H9 (cell line): Measurements from ENCODE around the gene BCL11B. TPM values are rescaled to one million over a fixed set of nuclear protein-coding genes. Genes with fewer than 3 reads are reported as not detected.

ENCODE experiments used
- DNase-seq: peaks from one replicate; pipeline ENCODE4 v3.0.0-alpha.2; 2017
- H2AFZ ChIP-seq: one replicate; pipeline ENCODE4 v1.6.1; 2013; ENCODE audit warnings: mild to moderate bottlenecking, low read length, control low read depth, moderate library complexity
- H2AK5ac ChIP-seq: 2 replicates; pipeline ENCODE4 v1.6.1; 2013; ENCODE audit warnings: low read length, control low read depth, mixed read lengths; ENCODE audit not compliant: insufficient read length
- H2BK120ac ChIP-seq: one replicate; pipeline ENCODE4 v1.6.1; 2013; ENCODE audit warnings: low read depth, mild to moderate bottlenecking, low read length, control low read depth, inconsistent platforms; ENCODE audit not compliant: poor library complexity, severe bottlenecking
- H2BK12ac ChIP-seq: 2 replicates; pipeline ENCODE4 v1.6.1; 2013; ENCODE audit warnings: low read length, control low read depth, mixed read lengths, low read depth; ENCODE audit not compliant: insufficient read length
- H2BK15ac ChIP-seq: 2 replicates; pipeline ENCODE4 v1.6.1; 2013; ENCODE audit warnings: low read depth, low read length, control low read depth
- H2BK20ac ChIP-seq: one replicate; pipeline ENCODE4 v1.6.1; 2013; ENCODE audit warnings: low read depth, mild to moderate bottlenecking, low read length, control low read depth, inconsistent platforms; ENCODE audit not compliant: poor library complexity, severe bottlenecking
- H2BK5ac ChIP-seq: 2 replicates; pipeline ENCODE4 v1.6.1; 2013; ENCODE audit warnings: low read length, control low read depth, mixed read lengths; ENCODE audit not compliant: insufficient read length
- H3K14ac ChIP-seq: 2 replicates; pipeline ENCODE4 v1.6.1; 2013; ENCODE audit warnings: low read length, control low read depth; ENCODE audit not compliant: insufficient read depth
- H3K18ac ChIP-seq: 2 replicates; pipeline ENCODE4 v1.6.1; 2013; ENCODE audit warnings: low read depth, mild to moderate bottlenecking, mixed read lengths, low read length, control low read depth; ENCODE audit not compliant: insufficient read length
- H3K23ac ChIP-seq: 2 replicates; pipeline ENCODE4 v1.6.1; 2013; ENCODE audit warnings: low read length, control low read depth, mixed read lengths, low read depth; ENCODE audit not compliant: insufficient read length
- H3K23me2 ChIP-seq: 2 replicates; pipeline ENCODE4 v1.6.1; 2013; ENCODE audit warnings: low read depth, mild to moderate bottlenecking, mixed read lengths, low read length, control low read depth; ENCODE audit not compliant: insufficient read length, poor library complexity, severe bottlenecking
- H3K27ac ChIP-seq: 2 replicates; pipeline ENCODE4 v1.5.1; 2013; ENCODE audit warnings: low read length, control low read depth, mixed read lengths, low read depth; ENCODE audit not compliant: insufficient read length
- H3K27me3 ChIP-seq: 2 replicates; pipeline ENCODE4 v1.6.1; 2013; ENCODE audit warnings: low read length, control low read depth, inconsistent platforms; ENCODE audit not compliant: insufficient read depth
- H3K4ac ChIP-seq: 2 replicates; pipeline ENCODE4 v1.6.1; 2013; ENCODE audit warnings: low read depth, mild to moderate bottlenecking, control low read depth, inconsistent platforms, low read length, moderate library complexity
- H3K4me1 ChIP-seq: 2 replicates; pipeline ENCODE4 v1.6.1; 2013; ENCODE audit warnings: low read length, control low read depth, inconsistent platforms; ENCODE audit not compliant: insufficient read depth
- H3K4me2 ChIP-seq: 2 replicates; pipeline ENCODE4 v1.6.1; 2013; ENCODE audit warnings: low read length, control low read depth, mixed read lengths; ENCODE audit not compliant: insufficient read length, insufficient read depth
- H3K56ac ChIP-seq: 2 replicates; pipeline ENCODE4 v1.6.1; 2013; ENCODE audit warnings: low read depth, mild to moderate bottlenecking, mixed read lengths, low read length, control low read depth; ENCODE audit not compliant: insufficient read length
- H3K79me1 ChIP-seq: 2 replicates; pipeline ENCODE4 v1.6.1; 2013; ENCODE audit warnings: low read depth, mild to moderate bottlenecking, moderate library complexity, low read length, control low read depth, inconsistent platforms; ENCODE audit not compliant: insufficient read depth, poor library complexity, severe bottlenecking
- H3K79me2 ChIP-seq: 2 replicates; pipeline ENCODE4 v1.6.1; 2013; ENCODE audit warnings: low read length, control low read depth, inconsistent platforms; ENCODE audit not compliant: insufficient read depth
- H3K9ac ChIP-seq: 2 replicates; pipeline ENCODE4 v1.6.1; 2013; ENCODE audit warnings: low read length, control low read depth, mixed read lengths; ENCODE audit not compliant: insufficient read length; ENCODE audit errors: extremely low read depth
- H3K9me3 ChIP-seq: one replicate; pipeline ENCODE4 v1.6.1; 2013; ENCODE audit warnings: low read depth, low read length, inconsistent platforms; ENCODE audit not compliant: control insufficient read depth
- H3T11ph ChIP-seq: one replicate; pipeline ENCODE4 v1.6.1; 2013; ENCODE audit warnings: mild to moderate bottlenecking, low read length, control low read depth, inconsistent platforms
- H4K20me1 ChIP-seq: one replicate; pipeline ENCODE4 v1.6.1; 2013; ENCODE audit not compliant: control insufficient read depth, insufficient read length, insufficient read depth
- H4K5ac ChIP-seq: 2 replicates; pipeline ENCODE4 v1.6.1; 2013; ENCODE audit warnings: low read depth, mild to moderate bottlenecking, mixed read lengths, low read length, control low read depth; ENCODE audit not compliant: insufficient read length
- H4K8ac ChIP-seq: replicated peaks from 2 replicates; pipeline ENCODE4 v1.6.1; 2013; ENCODE audit warnings: low read length, control low read depth, mixed read lengths, low read depth; ENCODE audit not compliant: insufficient read length
- H4K91ac ChIP-seq: 2 replicates; pipeline ENCODE4 v1.6.1; 2013; ENCODE audit warnings: low read depth, mild to moderate bottlenecking, moderate library complexity, mixed read lengths, low read length, control low read depth; ENCODE audit not compliant: insufficient read length
- H3K27ac Mint-ChIP-seq, 3 experiments: 2 replicates in 2 of 3; 3 replicates in 1 of 3; pipeline ENCODE4 v1.8.0; 2020 to 2021; ENCODE audit warnings: mixed read lengths in 3 of 3, mild to moderate bottlenecking in 1 of 3, moderate library complexity in 1 of 3
- H3K27me3 Mint-ChIP-seq: 2 replicates; pipeline ENCODE4 v1.8.0; 2021; ENCODE audit warnings: low read depth, mild to moderate bottlenecking, moderate library complexity, mixed read lengths
- H3K36me3 Mint-ChIP-seq, 3 experiments: 2 replicates in 2 of 3; 3 replicates in 1 of 3; pipeline ENCODE4 v1.8.0; 2020 to 2021; ENCODE audit warnings: low read depth in 3 of 3, mixed read lengths in 3 of 3; ENCODE audit not compliant: insufficient read depth in 1 of 3
- H3K4me1 Mint-ChIP-seq, 2 experiments: 2 replicates each; pipeline ENCODE4 v1.8.0; 2020; ENCODE audit warnings: mixed read lengths in 2 of 2
- H3K4me3 Mint-ChIP-seq, 2 experiments: 2 replicates in 1 of 2; 3 replicates in 1 of 2; pipeline ENCODE4 v1.8.0; 2020 to 2021; ENCODE audit warnings: mild to moderate bottlenecking in 2 of 2, mixed read lengths in 2 of 2, moderate library complexity in 1 of 2
- H3K9me3 Mint-ChIP-seq, 2 experiments: 2 replicates in 1 of 2; 3 replicates in 1 of 2; pipeline ENCODE4 v1.8.0; 2020; ENCODE audit warnings: mild to moderate bottlenecking in 2 of 2, mixed read lengths in 2 of 2, moderate library complexity in 1 of 2
- WGBS: extraction: QIAGEN DNeasy Blood & Tissue Kit; methylation state at CpG from one replicate; pipeline ENCODE4 v1.1.7; 2013; ENCODE audit warnings: missing lambda C conversion rate, low lambda C conversion rate, mixed read lengths; ENCODE audit not compliant: insufficient read length; ENCODE audit errors: extremely low coverage; 5-methylcytosine and 5-hydroxymethylcytosine counted together
- total RNA-seq: library from RNA; stranded (reverse); gene quantifications from 2 replicates; pipeline ENCODE4 v1.2.1, GENCODE V29; 2021
- TF ChIP-seq, protein P1 (sequence below): fragments of 200-600 bp; sonication (generic); conservative IDR thresholded peaks from 3 replicates; pipeline ENCODE4 v1.8.0; 2021; ENCODE audit warnings: antibody characterized with exemption, mild to moderate bottlenecking

Gene BCL11B
- total RNA-seq, 1 experiment from 2014 or later: 4.9 TPM

GRCh38 chr14:99179946-99180345 lies 92.1 kb downstream of the BCL11B start:
- Mint-ChIP-seq H3K27ac (peak overlapping the region in 2 of 3 experiments; percentile 0 to 27; a peak in 4 of 7 replicates), H3K27me3 (no peaks in the 10 kb centered on the region; the same call in 1 of the 2 replicates), H3K36me3 (peaks cover 0 to 1% (median 0%) of the 10 kb centered on the region in 3 experiments; a peak in 1 of 7 replicates), H3K4me1 (peaks cover 9 to 10% of the 10 kb centered on the region in 2 experiments; a peak in 2 of 4 replicates), H3K9me3 (no peaks in the 10 kb centered on the region), H3K4me3 (no peak overlapping the region)
- Histone ChIP-seq H2BK12ac (no peak overlapping the region), H2BK120ac (no peak overlapping the region), H3K18ac (no peak overlapping the region), H3K9ac (no peak overlapping the region), H2BK15ac (no peak overlapping the region), H4K5ac (no peak overlapping the region), H3K4ac (no peak overlapping the region), H3K23ac (no peak overlapping the region), H4K20me1 (peaks cover 2% of the 10 kb centered on the region), H3K56ac (no peak overlapping the region), H3K4me2 (no peak overlapping the region), H2BK5ac (no peak overlapping the region), H3K23me2 (no peaks in the 10 kb centered on the region), H3T11ph (no peak overlapping the region), H3K27me3 (no peaks in the 10 kb centered on the region), H3K4me1 (no peaks in the 10 kb centered on the region), H3K14ac (no peak overlapping the region), H2AFZ (no peak overlapping the region), H4K8ac (no peak overlapping the region), H3K27ac (no peak overlapping the region), H3K9me3 (no peaks in the 10 kb centered on the region), H3K79me2 (no peaks in the 10 kb centered on the region), H3K79me1 (no peaks in the 10 kb centered on the region), H2BK20ac (no peak overlapping the region), H2AK5ac (no peak overlapping the region), H4K91ac (no peak overlapping the region)
- TF ChIP-seq, protein P1, sequence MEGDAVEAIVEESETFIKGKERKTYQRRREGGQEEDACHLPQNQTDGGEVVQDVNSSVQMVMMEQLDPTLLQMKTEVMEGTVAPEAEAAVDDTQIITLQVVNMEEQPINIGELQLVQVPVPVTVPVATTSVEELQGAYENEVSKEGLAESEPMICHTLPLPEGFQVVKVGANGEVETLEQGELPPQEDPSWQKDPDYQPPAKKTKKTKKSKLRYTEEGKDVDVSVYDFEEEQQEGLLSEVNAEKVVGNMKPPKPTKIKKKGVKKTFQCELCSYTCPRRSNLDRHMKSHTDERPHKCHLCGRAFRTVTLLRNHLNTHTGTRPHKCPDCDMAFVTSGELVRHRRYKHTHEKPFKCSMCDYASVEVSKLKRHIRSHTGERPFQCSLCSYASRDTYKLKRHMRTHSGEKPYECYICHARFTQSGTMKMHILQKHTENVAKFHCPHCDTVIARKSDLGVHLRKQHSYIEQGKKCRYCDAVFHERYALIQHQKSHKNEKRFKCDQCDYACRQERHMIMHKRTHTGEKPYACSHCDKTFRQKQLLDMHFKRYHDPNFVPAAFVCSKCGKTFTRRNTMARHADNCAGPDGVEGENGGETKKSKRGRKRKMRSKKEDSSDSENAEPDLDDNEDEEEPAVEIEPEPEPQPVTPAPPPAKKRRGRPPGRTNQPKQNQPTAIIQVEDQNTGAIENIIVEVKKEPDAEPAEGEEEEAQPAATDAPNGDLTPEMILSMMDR: no peak
- WGBS: no CpG with 5 or more reads among the region's 9 CpGs
- no peak for DNase-seq
